Suprapubic skin (tissue), 4 donors: ENCODE measurements around the gene CFAP107. TPM values are rescaled to one million over a fixed set of nuclear protein-coding genes. Genes with fewer than 3 reads are reported as not detected.

ENCODE experiments used
- DNase-seq, 2 donors: peaks; one replicate each; pipeline ENCODE4 v3.0.0-alpha.2; 2019; ENCODE audit warnings: low spot score in 2 of 2
- H3K27ac ChIP-seq: fragments of 200-600 bp; sonication (generic); one replicate; pipeline ENCODE4 v1.5.1; 2019
- H3K27me3 ChIP-seq: fragments of 200-600 bp; sonication (generic); one replicate; pipeline ENCODE4 v1.5.1; 2019
- H3K36me3 ChIP-seq: fragments of 200-600 bp; sonication (generic); one replicate; pipeline ENCODE4 v1.5.1; 2019
- H3K4me1 ChIP-seq: fragments of 200-600 bp; sonication (generic); one replicate; pipeline ENCODE4 v1.5.1; 2019
- H3K4me3 ChIP-seq: fragments of 200-600 bp; sonication (generic); one replicate; pipeline ENCODE4 v1.5.1; 2019; ENCODE audit warnings: mild to moderate bottlenecking
- H3K9me3 ChIP-seq: fragments of 200-600 bp; sonication (generic); one replicate; pipeline ENCODE4 v1.5.1; 2019
- CTCF ChIP-seq, 2 donors: fragments of 200-600 bp in 1 of 2; fragments of 450-650 bp in 1 of 2; sonication (generic) in 1 of 2; IDR thresholded peaks; one replicate each; pipeline ENCODE4 v1.5.1; 2016 to 2019; ENCODE audit warnings: antibody characterized with exemption in 2 of 2, mild to moderate bottlenecking in 1 of 2, moderate library complexity in 1 of 2
- EP300 ChIP-seq: sonication (generic); formaldehyde crosslinking; IDR thresholded peaks from one replicate; pipeline ENCODE4 v1.6.1; 2017; ENCODE audit warnings: antibody characterized with exemption
- POLR2A ChIP-seq, 2 donors: fragments of 450-650 bp; IDR thresholded peaks; one replicate each; pipeline ENCODE4 v1.6.1; 2017; ENCODE audit warnings: antibody characterized with exemption in 2 of 2, mild to moderate bottlenecking in 2 of 2, moderate library complexity in 2 of 2
- POLR2AphosphoS5 ChIP-seq, 3 donors: sonication (generic); formaldehyde crosslinking; IDR thresholded peaks; one replicate each; pipeline ENCODE4 v1.6.1; 2017; ENCODE audit warnings: antibody characterized with exemption in 3 of 3
- WGBS: methylation state at CpG from one replicate; pipeline ENCODE4 v1.1.5; 2018; 5-methylcytosine and 5-hydroxymethylcytosine counted together
- total RNA-seq, 4 donors: library from RNA; depleted of rRNA; stranded (reverse); fragments of >200 nt; gene quantifications; one replicate each; pipeline ENCODE4 v1.1.0, GENCODE V29; 2016

The CFAP107 gene, protein sequence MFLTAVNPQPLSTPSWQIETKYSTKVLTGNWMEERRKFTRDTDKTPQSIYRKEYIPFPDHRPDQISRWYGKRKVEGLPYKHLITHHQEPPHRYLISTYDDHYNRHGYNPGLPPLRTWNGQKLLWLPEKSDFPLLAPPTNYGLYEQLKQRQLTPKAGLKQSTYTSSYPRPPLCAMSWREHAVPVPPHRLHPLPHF
- total RNA-seq, result 1 to 10 TPM in 1 of 4 donors, not detected in 3; 1.2 TPM

- H3K4me1 ChIP-seq, result no peaks in the 10 kb centered on the region
- no peak within 1 kb of the TSS for H3K4me3 ChIP-seq
- H3K36me3 ChIP-seq, result no peaks in the 10 kb centered on the region
- TF ChIP-seq CTCF (IDR thresholded peaks at IDR 0.05), result no peak
- TF ChIP-seq EP300, result no peak
- TF ChIP-seq POLR2AphosphoS5 (IDR thresholded peaks at IDR 0.05), result no peak
- no peak for TF ChIP-seq POLR2A (IDR thresholded peaks at IDR 0.05)
- WGBS, result 26% methylated on average over 2 of the region's 2 CpGs
- peaks cover 11% of the 10 kb centered on the region for H3K9me3 ChIP-seq
- H3K27me3 ChIP-seq, result no peaks in the 10 kb centered on the region
- DNase-seq, result no peak
- no peak within 1 kb of the TSS for H3K27ac ChIP-seq
These were observed at the start of gene CFAP107 for GRCh38 chr1:12745992-12746323. TSS of gene CFAP107 (plus strand) at chr1:12746200. CDS start at chr1:12746431, 231 bp downstream.

DNA sequence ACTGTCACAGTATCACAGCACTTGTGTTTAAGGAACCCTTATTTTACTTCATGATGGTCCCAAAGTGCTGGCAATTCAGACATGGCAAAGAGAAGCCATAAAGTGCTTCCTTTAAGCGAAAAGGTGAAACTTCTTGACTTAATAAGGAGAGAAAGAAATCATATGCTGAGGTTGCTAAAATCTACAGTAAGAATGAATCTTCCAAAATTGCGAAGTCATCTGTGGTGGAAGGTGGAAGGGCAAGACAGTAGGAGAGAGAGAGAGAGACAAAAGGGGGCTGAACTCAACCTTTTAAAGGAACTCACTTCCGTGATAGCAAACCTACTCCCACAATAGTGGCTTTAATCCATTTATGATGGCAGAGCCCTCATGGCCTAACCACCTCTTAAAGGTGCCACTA is 49.3 kb upstream of the CFAP107 start:
- TF ChIP-seq POLR2A (IDR thresholded peaks at IDR 0.05) (no peak), EP300 (no peak)
- no peak for DNase-seq
- Histone ChIP-seq H3K36me3 (no peaks in the 10 kb centered on the region), H3K9me3 (no peaks in the 10 kb centered on the region), H3K4me3 (no peak overlapping the region), H3K27ac (no peak overlapping the region), H3K4me1 (no peaks in the 10 kb centered on the region), H3K27me3 (no peaks in the 10 kb centered on the region)
- WGBS, result 94% methylated on average over 3 of the region's 3 CpGs

GRCh38 chr1:12697397-12697796 is 48.6 kb upstream of the CFAP107 start:
- no peak for TF ChIP-seq POLR2AphosphoS5 (IDR thresholded peaks at IDR 0.05)
- TF ChIP-seq POLR2A (IDR thresholded peaks at IDR 0.05), result no peak
- TF ChIP-seq CTCF (IDR thresholded peaks at IDR 0.05), result no peak
- TF ChIP-seq EP300, result no peak
- Histone ChIP-seq H3K27me3 (no peaks in the 10 kb centered on the region), H3K36me3 (no peaks in the 10 kb centered on the region), H3K9me3 (no peaks in the 10 kb centered on the region), H3K4me3 (no peak overlapping the region), H3K4me1 (no peaks in the 10 kb centered on the region), H3K27ac (no peak overlapping the region)
- WGBS, result 67% methylated on average over 3 of the region's 3 CpGs
- DNase-seq, result no peak

- Histone ChIP-seq H3K27me3 (peaks cover 2% of the 10 kb centered on the region), H3K4me1 (no peaks in the 10 kb centered on the region), H3K9me3 (peaks cover 7% of the 10 kb centered on the region), H3K27ac (no peak overlapping the region), H3K4me3 (no peak overlapping the region), H3K36me3 (no peaks in the 10 kb centered on the region)
- 56% methylated on average over 6 of the region's 6 CpGs for WGBS
- DNase-seq, result no peak
- no peak for TF ChIP-seq EP300
- no peak for TF ChIP-seq POLR2AphosphoS5 (IDR thresholded peaks at IDR 0.05)
- no peak for TF ChIP-seq CTCF (IDR thresholded peaks at IDR 0.05)
- TF ChIP-seq POLR2A (IDR thresholded peaks at IDR 0.05), result no peak
These were observed 42.1 kb upstream of the CFAP107 start for GRCh38 chr1:12703821-12704451.

DNA sequence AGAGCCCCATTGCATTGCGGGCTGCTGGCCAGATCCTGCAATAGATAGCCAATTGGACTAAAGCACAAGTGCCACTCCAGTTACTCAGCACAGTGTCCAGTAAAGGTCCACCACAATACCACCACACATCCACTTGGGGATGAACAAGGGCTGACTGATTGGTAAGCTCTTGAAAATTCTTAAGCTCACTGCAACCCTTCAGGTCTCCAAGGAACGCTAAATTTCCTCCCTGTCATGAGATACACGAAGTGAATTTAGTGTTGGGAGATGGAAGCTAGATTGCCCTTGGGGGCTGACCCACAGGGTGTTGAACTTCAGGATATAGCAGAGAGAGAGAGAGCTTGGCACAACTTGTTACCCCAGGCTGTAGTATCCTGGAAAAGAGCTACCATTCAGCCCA is 39.9 kb upstream of the CFAP107 start:
- DNase-seq, result no peak
- H3K4me3 ChIP-seq, result no peak overlapping the region
- no peaks in the 10 kb centered on the region for H3K36me3 ChIP-seq
- no peaks in the 10 kb centered on the region for H3K4me1 ChIP-seq
- TF ChIP-seq POLR2A (IDR thresholded peaks at IDR 0.05) (no peak), POLR2AphosphoS5 (IDR thresholded peaks at IDR 0.05) (no peak), CTCF (IDR thresholded peaks at IDR 0.05) (no peak), EP300 (no peak)
- 75% methylated on average over 3 of the region's 3 CpGs for WGBS
- no peak overlapping the region for H3K27ac ChIP-seq
- peaks cover 7% of the 10 kb centered on the region for H3K9me3 ChIP-seq
- H3K27me3 ChIP-seq, result peaks cover 2% of the 10 kb centered on the region
